Astrocyte of the spinal cord (primary cell): ENCODE results near the gene GCNA.

ENCODE experiments used
- DNase-seq: peaks from one replicate; pipeline ENCODE4 v3.0.0; 2011; ENCODE audit warnings: low read depth, low spot score
- H3K4me3 ChIP-seq: 2 replicates; pipeline ENCODE4 v1.5.1; 2011; ENCODE audit warnings: low read depth, mild to moderate bottlenecking, low read length, moderate library complexity
- CTCF ChIP-seq: IDR thresholded peaks from 2 replicates; pipeline ENCODE4 v1.5.1; 2012; ENCODE audit warnings: low read depth, mild to moderate bottlenecking, low read length, inconsistent platforms
- in situ Hi-C: cut with HindIII; loops from 2 replicates; pipeline ENCODE4 v1.10.0; 2017; ENCODE audit warnings: low sequenced_read_pairs

The GCNA gene

GRCh38 chrX:71625471-71625870 lies 47.2 kb downstream of the GCNA start:
- H3K4me3 ChIP-seq, result no peak overlapping the region
- no peak for DNase-seq
- no peak for TF ChIP-seq CTCF
- in situ Hi-C loops, result no loop called here

GRCh38 chrX:71626576-71626975 lies 48.3 kb downstream of the GCNA start:
- H3K4me3 ChIP-seq, result no peak overlapping the region
- in situ Hi-C loops, result no loop called here
- DNase-seq, result no peak
- no peak for TF ChIP-seq CTCF

GRCh38 chrX:71627588-71628404 lies 49.6 kb downstream of the GCNA start:
- in situ Hi-C loops, result no loop called here
- DNase-seq, result no peak
- no peak overlapping the region for H3K4me3 ChIP-seq
- no peak for TF ChIP-seq CTCF

- DNase-seq, result no peak
- in situ Hi-C loops, result no loop called here
- no peak for TF ChIP-seq CTCF
- no peak overlapping the region for H3K4me3 ChIP-seq
These were observed 51.2 kb downstream of the GCNA start for GRCh38 chrX:71629467-71629866.

GRCh38 chrX:71632923-71633657 lies 54.9 kb downstream of the GCNA start:
- in situ Hi-C loops, result no loop called here
- no peak for TF ChIP-seq CTCF
- H3K4me3 ChIP-seq, result no peak overlapping the region
- DNase-seq, result no peak

GRCh38 chrX:71634366-71634765 lies 56.1 kb downstream of the GCNA start:
- no peak for TF ChIP-seq CTCF
- H3K4me3 ChIP-seq, result no peak overlapping the region
- in situ Hi-C loops, result no loop called here
- DNase-seq, result no peak
